ENCODE measurements around the gene ZSWIM3. TPM values are rescaled to one million over a fixed set of nuclear protein-coding genes. Genes with fewer than 3 reads are reported as not detected.

The ZSWIM3 gene
- total and polyA plus RNA-seq, 2 of the 13 experiments (the other 11 are each of a cell fraction or from before 2014, with no cell fraction given), result 5.2 to 5.8 TPM

DNA sequence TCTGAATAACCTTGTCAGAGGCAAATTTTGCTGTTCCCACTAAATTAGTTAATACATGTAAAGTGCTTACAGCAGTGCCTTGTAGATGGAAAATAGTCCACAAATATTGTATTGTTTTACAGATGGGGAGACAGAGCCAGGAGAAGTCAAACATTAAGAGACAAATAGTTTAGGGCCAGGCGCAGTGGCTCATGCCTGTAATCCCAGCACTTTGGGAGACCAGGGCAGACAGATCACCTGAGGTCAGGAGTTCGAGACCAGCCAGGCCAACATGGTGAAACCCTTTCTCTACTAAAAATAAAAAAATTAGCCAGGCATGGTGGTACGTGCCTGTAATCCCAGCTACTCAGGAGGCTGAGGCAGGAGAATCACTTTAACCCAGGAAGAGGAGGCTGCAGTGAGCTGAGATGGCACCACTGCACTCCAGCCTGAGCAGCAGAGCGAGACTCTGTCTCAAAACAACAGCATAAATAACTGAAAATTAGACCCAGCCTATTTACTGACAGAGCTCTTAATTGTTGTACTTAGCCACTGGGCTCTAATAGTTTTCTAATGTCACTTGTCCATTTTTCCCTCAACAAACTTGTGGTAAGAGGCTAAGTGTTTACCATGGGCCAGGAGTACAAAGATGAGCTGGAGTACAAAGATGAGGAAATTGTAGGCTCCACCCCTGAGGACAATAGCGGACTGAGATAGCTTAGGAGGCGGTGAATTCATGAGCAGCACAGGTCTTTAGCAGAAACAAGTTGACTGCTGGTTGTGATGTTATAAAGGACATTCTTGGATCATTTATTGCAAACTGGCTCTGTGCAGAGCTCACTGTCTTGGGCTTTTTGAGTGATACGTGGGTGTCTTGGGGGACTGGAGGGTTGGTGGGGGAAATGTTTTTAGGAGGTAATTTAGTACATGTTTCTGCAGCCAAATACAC lies 6.4 kb downstream of the ZSWIM3 start (continued):
- TF ChIP-seq, protein P1, sequence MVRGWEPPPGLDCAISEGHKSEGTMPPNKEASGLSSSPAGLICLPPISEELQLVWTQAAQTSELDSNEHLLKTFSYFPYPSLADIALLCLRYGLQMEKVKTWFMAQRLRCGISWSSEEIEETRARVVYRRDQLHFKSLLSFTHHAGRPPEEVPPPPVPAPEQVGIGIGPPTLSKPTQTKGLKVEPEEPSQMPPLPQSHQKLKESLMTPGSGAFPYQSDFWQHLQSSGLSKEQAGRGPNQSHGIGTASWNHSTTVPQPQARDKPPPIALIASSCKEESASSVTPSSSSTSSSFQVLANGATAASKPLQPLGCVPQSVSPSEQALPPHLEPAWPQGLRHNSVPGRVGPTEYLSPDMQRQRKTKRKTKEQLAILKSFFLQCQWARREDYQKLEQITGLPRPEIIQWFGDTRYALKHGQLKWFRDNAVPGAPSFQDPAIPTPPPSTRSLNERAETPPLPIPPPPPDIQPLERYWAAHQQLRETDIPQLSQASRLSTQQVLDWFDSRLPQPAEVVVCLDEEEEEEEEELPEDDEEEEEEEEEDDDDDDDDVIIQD (CRISPR knock-in tag; IDR thresholded peaks at IDR 0.05; ENCODE audit: low read depth), result peak; percentile 84; the same call in 1 of the 2 replicates
- TF ChIP-seq ZNF143 (CRISPR knock-in tag; IDR thresholded peaks at IDR 0.05) (no peak), SRSF4 (IDR thresholded peaks at IDR 0.05; ENCODE audit: low read depth, low read length, poor library complexity, severe bottlenecking) (no peak), ZSCAN20 (CRISPR knock-in tag; IDR thresholded peaks at IDR 0.05; ENCODE audit: borderline replicate concordance) (no peak), XBP1 (CRISPR knock-in tag; IDR thresholded peaks at IDR 0.05) (no peak), SP1 (IDR thresholded peaks at IDR 0.05) (no peak), SP1 (CRISPR knock-in tag; IDR thresholded peaks at IDR 0.05) (peak; percentile 39; the same call in 1 of the 2 replicates), SMC3 (IDR thresholded peaks at IDR 0.05; ENCODE audit: low read length) (peak; percentile 33; the same call in 1 of the 2 replicates), ZNF790 (CRISPR knock-in tag; IDR thresholded peaks at IDR 0.05; ENCODE audit: borderline replicate concordance) (no peak), HES4 (CRISPR knock-in tag; IDR thresholded peaks at IDR 0.05; ENCODE audit: borderline replicate concordance) (no peak), ZBTB20 (CRISPR knock-in tag; IDR thresholded peaks at IDR 0.05; ENCODE audit: borderline replicate concordance, low read depth) (peak; percentile 69; the same call in 1 of the 2 replicates), TERF1 (CRISPR knock-in tag; IDR thresholded peaks at IDR 0.05) (no peak), HOXA9 (CRISPR knock-in tag; IDR thresholded peaks at IDR 0.05; ENCODE audit: borderline replicate concordance) (no peak), RFXANK (CRISPR knock-in tag; IDR thresholded peaks at IDR 0.05) (no peak), NR2F2 (IDR thresholded peaks at IDR 0.05; ENCODE audit: borderline replicate concordance, low read depth) (no peak), EHMT2 (IDR thresholded peaks at IDR 0.05; ENCODE audit: borderline replicate concordance, low read depth, low read length) (0 out of 2 replicates have a peak, but pooled peaks have one; percentile 30), ZIK1 (CRISPR knock-in tag; IDR thresholded peaks at IDR 0.05; ENCODE audit: borderline replicate concordance, low read depth) (no peak), NBN (conservative IDR thresholded peaks at IDR 0.05) (no peak), ZNF772 (CRISPR knock-in tag; IDR thresholded peaks at IDR 0.05) (no peak), MXI1 (IDR thresholded peaks at IDR 0.05; ENCODE audit: borderline replicate concordance, low read depth, low read length) (peak; percentile 62; the same call in 1 of the 3 replicates), TCF7 (IDR thresholded peaks at IDR 0.05; ENCODE audit: low read depth) (peak; percentile 67), BATF2 (CRISPR knock-in tag; IDR thresholded peaks at IDR 0.05) (no peak), FOXJ3 (CRISPR knock-in tag; IDR thresholded peaks at IDR 0.05; ENCODE audit: borderline replicate concordance) (0 out of 2 replicates have a peak, but pooled peaks have one; percentile 75)
- TF ChIP-seq, protein P2, sequence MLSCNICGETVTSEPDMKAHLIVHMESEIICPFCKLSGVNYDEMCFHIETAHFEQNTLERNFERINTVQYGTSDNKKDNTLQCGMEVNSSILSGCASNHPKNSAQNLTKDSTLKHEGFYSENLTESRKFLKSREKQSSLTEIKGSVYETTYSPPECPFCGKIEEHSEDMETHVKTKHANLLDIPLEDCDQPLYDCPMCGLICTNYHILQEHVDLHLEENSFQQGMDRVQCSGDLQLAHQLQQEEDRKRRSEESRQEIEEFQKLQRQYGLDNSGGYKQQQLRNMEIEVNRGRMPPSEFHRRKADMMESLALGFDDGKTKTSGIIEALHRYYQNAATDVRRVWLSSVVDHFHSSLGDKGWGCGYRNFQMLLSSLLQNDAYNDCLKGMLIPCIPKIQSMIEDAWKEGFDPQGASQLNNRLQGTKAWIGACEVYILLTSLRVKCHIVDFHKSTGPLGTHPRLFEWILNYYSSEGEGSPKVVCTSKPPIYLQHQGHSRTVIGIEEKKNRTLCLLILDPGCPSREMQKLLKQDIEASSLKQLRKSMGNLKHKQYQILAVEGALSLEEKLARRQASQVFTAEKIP (CRISPR knock-in tag; IDR thresholded peaks at IDR 0.05; ENCODE audit: borderline replicate concordance), result no peak
- TF ChIP-seq, protein P3, sequence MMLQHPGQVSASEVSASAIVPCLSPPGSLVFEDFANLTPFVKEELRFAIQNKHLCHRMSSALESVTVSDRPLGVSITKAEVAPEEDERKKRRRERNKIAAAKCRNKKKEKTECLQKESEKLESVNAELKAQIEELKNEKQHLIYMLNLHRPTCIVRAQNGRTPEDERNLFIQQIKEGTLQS (CRISPR knock-in tag; IDR thresholded peaks at IDR 0.05), result no peak

All from HepG2 (cell line).